GM10266 (cell line): ENCODE measurements around the gene EPHA4.

Source experiments
- DNase-seq: peaks from one replicate; pipeline ENCODE4 v3.0.0; 2012; ENCODE audit errors: extremely low spot score
- TF ChIP-seq, protein P1 (sequence below): IDR thresholded peaks from 2 replicates; pipeline ENCODE4 v1.5.1; 2012; ENCODE audit warnings: mild to moderate bottlenecking, low read depth; ENCODE audit not compliant: control insufficient read depth, insufficient read depth; ENCODE audit errors: missing control alignments

Gene EPHA4

DNA sequence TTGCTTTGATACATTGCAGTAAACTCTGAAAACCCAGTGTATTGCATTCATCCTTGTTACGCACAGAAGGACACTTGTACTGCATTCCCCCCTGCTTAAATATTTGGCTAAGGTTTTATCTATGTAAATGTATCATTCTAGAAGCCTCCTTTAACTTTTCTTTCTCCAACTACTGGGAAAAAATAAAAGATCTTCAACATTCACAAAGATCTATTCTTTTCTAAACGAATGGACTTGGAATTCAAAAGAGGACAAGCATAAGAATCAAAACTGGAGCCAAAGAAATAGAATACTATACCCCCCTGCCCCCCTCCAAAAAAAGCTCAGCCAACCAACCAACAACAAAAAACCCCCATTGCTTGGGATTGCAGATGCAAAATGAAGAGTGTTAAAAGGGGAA is 136.9 kb downstream of the EPHA4 start:
- no peak for DNase-seq
- TF ChIP-seq, protein P1, sequence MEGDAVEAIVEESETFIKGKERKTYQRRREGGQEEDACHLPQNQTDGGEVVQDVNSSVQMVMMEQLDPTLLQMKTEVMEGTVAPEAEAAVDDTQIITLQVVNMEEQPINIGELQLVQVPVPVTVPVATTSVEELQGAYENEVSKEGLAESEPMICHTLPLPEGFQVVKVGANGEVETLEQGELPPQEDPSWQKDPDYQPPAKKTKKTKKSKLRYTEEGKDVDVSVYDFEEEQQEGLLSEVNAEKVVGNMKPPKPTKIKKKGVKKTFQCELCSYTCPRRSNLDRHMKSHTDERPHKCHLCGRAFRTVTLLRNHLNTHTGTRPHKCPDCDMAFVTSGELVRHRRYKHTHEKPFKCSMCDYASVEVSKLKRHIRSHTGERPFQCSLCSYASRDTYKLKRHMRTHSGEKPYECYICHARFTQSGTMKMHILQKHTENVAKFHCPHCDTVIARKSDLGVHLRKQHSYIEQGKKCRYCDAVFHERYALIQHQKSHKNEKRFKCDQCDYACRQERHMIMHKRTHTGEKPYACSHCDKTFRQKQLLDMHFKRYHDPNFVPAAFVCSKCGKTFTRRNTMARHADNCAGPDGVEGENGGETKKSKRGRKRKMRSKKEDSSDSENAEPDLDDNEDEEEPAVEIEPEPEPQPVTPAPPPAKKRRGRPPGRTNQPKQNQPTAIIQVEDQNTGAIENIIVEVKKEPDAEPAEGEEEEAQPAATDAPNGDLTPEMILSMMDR = no peak

DNA sequence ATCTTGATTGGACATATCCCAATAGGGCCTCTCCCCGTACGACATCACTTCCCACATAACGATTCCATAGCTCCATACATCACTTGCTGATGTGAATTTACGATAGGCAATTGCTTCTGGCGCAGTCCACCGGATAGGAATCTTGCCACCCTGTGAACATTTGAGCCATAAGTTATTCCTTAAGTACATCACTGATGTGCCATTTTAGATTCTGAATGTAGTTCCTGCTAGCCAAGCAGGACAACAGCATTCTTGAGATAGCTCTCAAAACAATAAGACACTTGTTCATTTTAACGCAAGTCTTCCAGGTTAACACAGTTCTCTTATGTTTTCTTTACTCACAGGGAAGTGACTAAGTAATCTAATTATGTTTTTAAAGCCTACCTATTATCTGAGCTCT is 138.0 kb downstream of the EPHA4 start:
- no peak for DNase-seq
- TF ChIP-seq, protein P1 = no peak

DNA sequence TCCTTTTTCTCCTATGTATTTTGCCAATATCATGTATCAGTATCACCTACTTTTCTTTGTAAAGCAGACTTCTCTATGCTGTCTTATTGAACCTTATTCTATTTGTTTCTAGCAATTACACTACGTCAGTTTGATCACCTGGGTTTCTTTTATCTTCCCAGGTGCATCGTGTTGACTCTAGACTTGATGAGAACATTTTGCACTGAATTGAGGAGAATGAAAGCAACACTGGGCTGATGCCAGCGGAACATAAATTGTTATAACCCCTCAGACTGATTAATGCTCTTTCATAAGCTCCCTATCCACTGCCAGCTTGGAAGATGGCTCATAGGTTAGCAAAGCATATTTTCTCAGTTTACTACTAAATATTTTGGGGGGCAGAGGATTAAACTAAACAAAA is 140.6 kb downstream of the EPHA4 start:
- TF ChIP-seq, protein P1 = no peak
- no peak for DNase-seq

DNA sequence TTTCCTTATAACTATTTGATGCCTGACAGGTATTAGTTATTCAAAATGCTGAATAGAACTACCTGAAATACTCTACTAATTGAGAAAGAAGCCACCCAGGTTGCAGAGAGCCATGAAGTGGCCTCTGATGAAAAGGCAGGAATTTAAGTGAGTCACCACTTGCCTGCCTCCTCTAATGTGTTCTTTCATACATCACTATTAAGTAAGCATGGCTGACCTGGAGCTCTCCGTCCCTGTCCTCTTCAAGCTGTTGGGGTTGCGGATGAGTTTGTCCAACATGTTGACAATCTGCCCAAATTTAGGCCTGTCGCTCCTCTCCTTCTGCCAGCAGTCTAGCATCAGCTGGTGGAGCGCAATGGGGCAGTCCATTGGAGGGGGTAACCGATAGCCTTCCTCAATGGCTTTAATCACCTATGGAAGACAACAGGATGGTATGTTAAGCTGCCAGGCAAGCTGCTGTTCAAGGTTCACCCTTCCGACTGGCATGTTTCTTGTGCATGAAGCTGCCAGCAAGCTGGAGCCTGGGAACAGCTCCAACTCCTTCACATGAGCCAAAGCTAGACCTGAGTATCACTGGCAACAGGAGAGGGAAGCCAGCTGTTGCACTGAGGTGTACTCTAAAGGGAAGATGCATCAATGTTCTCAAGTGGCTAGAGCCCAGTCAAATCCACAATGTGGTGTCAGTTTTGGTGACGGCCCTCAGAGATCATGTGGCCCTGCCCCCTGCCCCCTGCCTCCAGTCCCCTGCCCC is 142.2 kb downstream of the EPHA4 start:
- no peak for DNase-seq
- TF ChIP-seq, protein P1 = no peak

DNA sequence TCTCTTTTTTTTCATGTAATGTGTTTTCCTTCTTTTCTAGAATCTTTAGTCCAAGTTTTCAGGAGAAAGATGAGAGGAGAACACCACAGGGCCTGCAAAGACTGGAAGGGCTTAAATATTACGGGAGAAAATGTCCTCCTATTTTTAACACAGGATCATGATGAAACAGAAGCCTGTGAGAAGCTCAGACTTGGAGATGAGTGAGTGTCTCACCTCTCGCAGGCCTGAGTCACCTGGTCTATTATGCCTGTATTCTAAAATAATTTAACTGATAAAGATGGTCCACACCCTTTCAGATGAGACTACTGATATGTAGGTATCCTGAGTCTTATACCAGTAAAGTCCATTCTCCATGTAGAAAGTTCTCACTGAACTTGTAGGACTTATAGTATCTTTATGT is 143.2 kb downstream of the EPHA4 start:
- TF ChIP-seq, protein P1 = no peak
- no peak for DNase-seq

DNA sequence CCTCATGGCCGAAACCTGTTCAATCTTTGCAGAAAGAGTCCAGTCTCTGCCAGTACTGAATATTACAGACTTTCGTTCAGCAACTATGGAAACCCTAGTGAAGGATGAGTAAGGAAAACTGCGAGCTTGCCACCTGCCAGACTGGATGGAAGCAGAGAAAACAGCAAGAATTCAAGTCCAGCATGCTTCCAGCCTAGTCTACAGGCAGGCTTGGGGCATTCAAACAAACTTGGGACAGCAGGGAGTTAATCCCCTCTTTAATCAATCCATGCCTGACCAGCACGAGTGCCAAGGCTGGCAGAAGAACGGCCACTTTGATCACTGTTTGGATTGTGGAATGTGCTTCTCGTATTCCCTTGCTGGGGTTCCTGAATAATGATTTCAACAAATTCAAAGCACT is 145.2 kb downstream of the EPHA4 start:
- no peak for DNase-seq

DNA sequence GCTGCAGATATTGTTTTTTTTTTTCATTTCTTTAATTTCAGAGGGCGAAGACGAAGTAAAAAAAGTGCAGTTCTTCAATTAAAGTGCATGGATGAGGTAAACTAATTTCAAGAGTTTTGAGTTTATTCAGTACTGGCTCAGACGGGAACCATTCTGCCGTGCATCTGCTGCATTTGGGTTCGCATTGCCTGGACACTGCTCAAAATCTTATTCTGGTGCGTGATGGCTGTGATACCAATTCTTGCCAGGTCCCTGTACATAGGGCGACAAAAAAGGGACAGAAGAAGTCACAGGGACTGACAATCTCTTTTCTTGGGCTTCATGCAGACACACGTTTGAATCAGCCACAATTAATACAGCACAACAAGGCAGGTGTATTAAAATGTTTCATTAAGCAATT is 146.2 kb downstream of the EPHA4 start:
- TF ChIP-seq, protein P1 = no peak
- no peak for DNase-seq

More for the DNA sequence above, 145.2 kb downstream of the EPHA4 start:
- TF ChIP-seq, protein P1 = no peak
